ENCODE results near the gene ZNF688.
A peak's percentile ranks its signal among the peaks of the same experiment; 100 is the strongest.
"Not testable (repeated sequence)": the region's sequence is repeated elsewhere in the genome, so short reads cannot be mapped to it uniquely, and the experiment has no call there.

ZNF688 gene

GRCh38 chr16:30571445-30572322, at the start of gene ZNF688:
Gene ZNF688 (minus strand): TSS chr16:30571714. CDS start chr16:30571629, 85 bp downstream.
- DNase-seq (ENCODE audit: low read depth), result peak; percentile 86

- no peak for DNase-seq (ENCODE audit: low read depth)
Observed at GRCh38 chr16:30620169-30620568, 48.7 kb upstream of the ZNF688 start.

- DNase-seq (ENCODE audit: low read depth), result no peak
Observed at GRCh38 chr16:30619638-30620037, 48.1 kb upstream of the ZNF688 start.

- DNase-seq (ENCODE audit: low read depth), result no peak
Observed at GRCh38 chr16:30619202-30619601, 47.7 kb upstream of the ZNF688 start.

- peak; percentile 37 for DNase-seq (ENCODE audit: low read depth)
Observed at GRCh38 chr16:30615358-30616091, 44.0 kb upstream of the ZNF688 start.

- DNase-seq (ENCODE audit: low read depth), result peak; percentile 86
Observed at GRCh38 chr16:30609926-30610839, 38.7 kb upstream of the ZNF688 start, which contains the start of gene ZNF689. Gene ZNF689 (minus strand): TSS chr16:30610389. CDS start chr16:30610041, 348 bp downstream.

GRCh38 chr16:30609002-30609925, 37.8 kb upstream of the ZNF688 start:
- DNase-seq (ENCODE audit: low read depth), result peak; percentile 28

GRCh38 chr16:30606004-30606403, 34.5 kb upstream of the ZNF688 start:
- no peak for DNase-seq (ENCODE audit: low read depth)

GRCh38 chr16:30605158-30605557, 33.6 kb upstream of the ZNF688 start:
- DNase-seq (ENCODE audit: low read depth), result no peak

GRCh38 chr16:30604316-30604947, 32.9 kb upstream of the ZNF688 start:
- DNase-seq (ENCODE audit: low read depth), result no peak

GRCh38 chr16:30603945-30604315, 32.4 kb upstream of the ZNF688 start:
- no peak for DNase-seq (ENCODE audit: low read depth)

- no peak for DNase-seq (ENCODE audit: low read depth)
Observed at GRCh38 chr16:30602616-30603277, 31.2 kb upstream of the ZNF688 start.

- DNase-seq (ENCODE audit: low read depth), result no peak
Observed at GRCh38 chr16:30601966-30602365, 30.5 kb upstream of the ZNF688 start.

GRCh38 chr16:30600929-30601328, 29.4 kb upstream of the ZNF688 start:
- no peak for DNase-seq (ENCODE audit: low read depth)

GRCh38 chr16:30600215-30600614, 28.7 kb upstream of the ZNF688 start:
- DNase-seq (ENCODE audit: low read depth), result no peak

GRCh38 chr16:30592871-30593270, 21.4 kb upstream of the ZNF688 start:
- no peak for DNase-seq (ENCODE audit: low read depth)

GRCh38 chr16:30590869-30591268, 19.4 kb upstream of the ZNF688 start:
- DNase-seq (ENCODE audit: low read depth), result not testable (repeated sequence)

GRCh38 chr16:30589582-30589981, 18.1 kb upstream of the ZNF688 start:
- DNase-seq (ENCODE audit: low read depth), result not testable (repeated sequence)

- no peak for DNase-seq (ENCODE audit: low read depth)
Observed at GRCh38 chr16:30588651-30589050, 17.1 kb upstream of the ZNF688 start.

All from activated T-helper 9 cell treated with anti-CD3 and anti-CD28 coated beads, Interleukin-2, amount 50 U/mL, for 16 hours (primary cell).